WTC11 (cell line): Measurements from ENCODE around the gene LDLRAD2. TPM values are rescaled to one million over a fixed set of nuclear protein-coding genes. Genes with fewer than 3 reads are reported as not detected.

Experiments
- ATAC-seq: fragments of 200-7000 bp; cut with Tn5 transposase; 2 replicates; pipeline ENCODE4 v1.10.0; 2021; ENCODE audit warnings: mild to moderate bottlenecking, moderate library complexity
- Bru-seq: library from RNA; stranded (reverse); fragments of 400-500 nt; gene quantifications from one replicate; lab custom pipeline; 2021; lab: Mats Ljungman, UMichigan
- CTCF ChIA-PET: fragments of 300-600 bp; sonication (Branson Sonifier 250); formaldehyde crosslinking; loops from one replicate; lab custom pipeline; 2021; ENCODE audit warnings: antibody characterized with exemption; lab: Charles Lee
- POLR2A ChIA-PET: fragments of 350-600 bp; sonication (Branson Sonifier 250); formaldehyde crosslinking; loops from one replicate; lab custom pipeline; 2021; ENCODE audit warnings: antibody characterized with exemption; lab: Charles Lee
- DNase-seq: peaks from one replicate; pipeline ENCODE4 v3.0.0; 2021; ENCODE audit warnings: low spot score
- H3K27ac Mint-ChIP-seq: 2 replicates; pipeline ENCODE4 v1.8.0; 2021; ENCODE audit warnings: mixed read lengths
- H3K27me3 Mint-ChIP-seq: 2 replicates; pipeline ENCODE4 v1.8.0; 2021; ENCODE audit warnings: low read depth, mild to moderate bottlenecking, moderate library complexity, mixed read lengths
- H3K36me3 Mint-ChIP-seq: 2 replicates; pipeline ENCODE4 v1.8.0; 2021; ENCODE audit warnings: mixed read lengths
- H3K4me1 Mint-ChIP-seq: 2 replicates; pipeline ENCODE4 v1.8.0; 2022; ENCODE audit warnings: mixed read lengths
- H3K4me3 Mint-ChIP-seq: 2 replicates; pipeline ENCODE4 v1.8.0; 2021; ENCODE audit warnings: mild to moderate bottlenecking, moderate library complexity, mixed read lengths
- H3K9me3 Mint-ChIP-seq: 2 replicates; pipeline ENCODE4 v1.8.0; 2021; ENCODE audit warnings: mixed read lengths
- ATF1 ChIP-seq: sonication (generic); formaldehyde crosslinking; IDR thresholded peaks from 2 replicates; pipeline ENCODE4 v1.8.1; 2023; ENCODE audit warnings: mild to moderate bottlenecking, moderate library complexity, missing genetic modification reagents
- CREM ChIP-seq: sonication (generic); formaldehyde crosslinking; IDR thresholded peaks from 2 replicates; pipeline ENCODE4 v1.8.1; 2022; ENCODE audit warnings: mild to moderate bottlenecking, missing genetic modification reagents, moderate library complexity
- KAT7 ChIP-seq: sonication (generic); formaldehyde crosslinking; IDR thresholded peaks from 2 replicates; pipeline ENCODE4 v1.8.1; 2023; ENCODE audit warnings: missing genetic modification reagents, mild to moderate bottlenecking, borderline replicate concordance
- NFYB ChIP-seq: sonication (generic); formaldehyde crosslinking; conservative IDR thresholded peaks from 2 replicates; pipeline ENCODE4 v1.8.0; 2022; ENCODE audit warnings: low read depth, missing genetic modification reagents
- PRRX2 ChIP-seq: fragments of 250-450 bp; sonication (Bioruptor Pico); IDR thresholded peaks from 2 replicates; pipeline ENCODE4 v1.8.0; 2021; ENCODE audit warnings: mild to moderate bottlenecking
- SMAD3 ChIP-seq: sonication (generic); formaldehyde crosslinking; IDR thresholded peaks from 2 replicates; pipeline ENCODE4 v1.8.0; 2022; ENCODE audit warnings: missing genetic modification reagents, mild to moderate bottlenecking, borderline replicate concordance
- SP1 ChIP-seq: sonication (generic); formaldehyde crosslinking; conservative IDR thresholded peaks from 2 replicates; pipeline ENCODE4 v1.8.1; 2022; ENCODE audit warnings: missing genetic modification reagents
- TP53 ChIP-seq: sonication (generic); formaldehyde crosslinking; IDR thresholded peaks from 2 replicates; pipeline ENCODE4 v1.8.1; 2023; ENCODE audit warnings: mild to moderate bottlenecking, missing genetic modification reagents
- ZNF121 ChIP-seq: sonication (generic); formaldehyde crosslinking; IDR thresholded peaks from 2 replicates; pipeline ENCODE4 v1.8.0; 2023; ENCODE audit warnings: missing genetic modification reagents
- ZNF219 ChIP-seq: sonication (generic); formaldehyde crosslinking; IDR thresholded peaks from 2 replicates; pipeline ENCODE4 v1.8.0; 2023; ENCODE audit warnings: missing genetic modification reagents, mild to moderate bottlenecking, borderline replicate concordance
- ZNF263 ChIP-seq: sonication (generic); formaldehyde crosslinking; IDR thresholded peaks from 2 replicates; pipeline ENCODE4 v1.8.1; 2022; ENCODE audit warnings: low read depth, mild to moderate bottlenecking, moderate library complexity, missing genetic modification reagents
- long read RNA-seq, 3 experiments: library from RNA in 1 of 3; library from capped mRNA in 1 of 3; library from polyadenylated mRNA in 1 of 3; unstranded in 2 of 3; stranded (forward) in 1 of 3; transcript quantifications; one replicate each; pipeline ENCODE4 v2.0.0, GENCODE V29; 2021
- total RNA-seq: library from RNA; stranded (reverse); gene quantifications from 3 replicates; pipeline ENCODE4 v1.2.3, GENCODE V29; 2021
- TF ChIP-seq, protein P1 (sequence below): fragments of 250-450 bp; sonication (Bioruptor Pico); IDR thresholded peaks from 2 replicates; pipeline ENCODE4 v1.9.0; 2021; ENCODE audit warnings: mild to moderate bottlenecking, borderline replicate concordance
- TF ChIP-seq, protein P2 (sequence below): sonication (generic); formaldehyde crosslinking; IDR thresholded peaks from 2 replicates; pipeline ENCODE4 v1.8.1; 2023; ENCODE audit warnings: mild to moderate bottlenecking, missing genetic modification reagents, moderate library complexity
- TF ChIP-seq, protein P3 (sequence below): sonication (generic); formaldehyde crosslinking; IDR thresholded peaks from 2 replicates; pipeline ENCODE4 v1.8.0; 2023; ENCODE audit warnings: mild to moderate bottlenecking, missing genetic modification reagents
- TF ChIP-seq, protein P4 (sequence below): fragments of 250-450 bp; sonication (Bioruptor Pico); IDR thresholded peaks from 2 replicates; pipeline ENCODE4 v1.8.0; 2021; ENCODE audit warnings: mild to moderate bottlenecking
- TF ChIP-seq, protein P5 (sequence below): fragments of 250-450 bp; sonication (Bioruptor Pico); IDR thresholded peaks from 2 replicates; pipeline ENCODE4 v1.9.0; 2021; ENCODE audit warnings: moderate library complexity, mild to moderate bottlenecking, inconsistent platforms, borderline replicate concordance
- TF ChIP-seq, protein P6 (sequence below): sonication (generic); formaldehyde crosslinking; IDR thresholded peaks from 2 replicates; pipeline ENCODE4 v1.8.1; 2022; ENCODE audit warnings: mild to moderate bottlenecking, missing genetic modification reagents, moderate library complexity, borderline replicate concordance
- TF ChIP-seq, protein P7 (sequence below): sonication (generic); formaldehyde crosslinking; IDR thresholded peaks from 2 replicates; pipeline ENCODE4 v1.8.1; 2023; ENCODE audit warnings: mild to moderate bottlenecking, missing genetic modification reagents, borderline replicate concordance

LDLRAD2 gene, protein sequence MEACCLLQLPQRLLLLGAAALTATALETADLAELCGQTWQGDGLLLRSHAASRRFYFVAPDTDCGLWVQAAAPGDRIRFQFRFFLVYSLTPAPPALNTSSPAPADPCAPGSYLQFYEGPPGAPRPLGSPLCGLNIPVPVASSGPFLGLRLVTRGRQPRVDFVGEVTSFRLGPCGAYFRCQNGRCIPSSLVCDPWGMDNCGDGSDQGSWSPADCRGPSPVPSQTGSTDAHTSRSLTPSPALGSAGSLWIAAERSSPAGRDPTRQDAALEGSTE
- total RNA-seq: 0.63 to 1.3 TPM (median 0.85 TPM) in 3 replicates
- percentile 27 among the genes with signal in this experiment for Bru-seq, nascent RNA
- long read RNA-seq, experiment 1, partial matches to known transcripts: 1 of 1 reads
- long read RNA-seq, experiment 1, other reads (novel, unspliced or antisense): 0 of 1 reads
- long read RNA-seq, experiment 2, partial matches to known transcripts: 1 of 2 reads
- long read RNA-seq, experiment 2, other reads (novel, unspliced or antisense): 1 of 2 reads
- long read RNA-seq, experiment 3: 0 reads

DNA sequence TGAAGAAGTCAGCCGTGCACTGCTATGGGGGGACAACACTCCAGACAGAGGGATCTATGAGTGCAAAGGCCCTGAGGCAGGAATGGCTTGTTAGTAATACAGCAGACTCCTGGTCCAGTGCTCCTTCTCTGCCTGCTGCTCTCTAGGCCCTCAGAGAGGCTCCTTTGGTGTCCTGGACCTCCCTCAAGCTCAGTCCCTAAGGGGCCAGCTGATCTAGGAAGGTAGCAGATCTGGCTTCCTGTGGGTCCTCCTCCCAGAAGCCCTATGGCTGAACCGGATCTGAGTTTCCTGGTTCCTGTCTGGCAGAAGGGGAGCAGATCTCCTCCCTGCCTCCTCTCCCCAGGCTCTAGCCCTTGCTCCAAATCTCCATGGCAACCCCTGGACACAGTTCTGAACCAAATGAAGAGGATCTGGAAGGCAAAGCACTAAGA is at the start of gene LDLRAD2:
TSS of gene LDLRAD2 (plus strand) at position 391 of the 431 bp plus-strand sequence. CDS start 187 bp downstream, outside the sequence.
- Mint-ChIP-seq H3K27ac (no peak within 1 kb of the TSS), H3K9me3 (no peaks in the 10 kb centered on the region)
- POLR2A ChIA-PET: no interaction called here
- CTCF ChIA-PET: no interaction called here
- TF ChIP-seq, protein P1, sequence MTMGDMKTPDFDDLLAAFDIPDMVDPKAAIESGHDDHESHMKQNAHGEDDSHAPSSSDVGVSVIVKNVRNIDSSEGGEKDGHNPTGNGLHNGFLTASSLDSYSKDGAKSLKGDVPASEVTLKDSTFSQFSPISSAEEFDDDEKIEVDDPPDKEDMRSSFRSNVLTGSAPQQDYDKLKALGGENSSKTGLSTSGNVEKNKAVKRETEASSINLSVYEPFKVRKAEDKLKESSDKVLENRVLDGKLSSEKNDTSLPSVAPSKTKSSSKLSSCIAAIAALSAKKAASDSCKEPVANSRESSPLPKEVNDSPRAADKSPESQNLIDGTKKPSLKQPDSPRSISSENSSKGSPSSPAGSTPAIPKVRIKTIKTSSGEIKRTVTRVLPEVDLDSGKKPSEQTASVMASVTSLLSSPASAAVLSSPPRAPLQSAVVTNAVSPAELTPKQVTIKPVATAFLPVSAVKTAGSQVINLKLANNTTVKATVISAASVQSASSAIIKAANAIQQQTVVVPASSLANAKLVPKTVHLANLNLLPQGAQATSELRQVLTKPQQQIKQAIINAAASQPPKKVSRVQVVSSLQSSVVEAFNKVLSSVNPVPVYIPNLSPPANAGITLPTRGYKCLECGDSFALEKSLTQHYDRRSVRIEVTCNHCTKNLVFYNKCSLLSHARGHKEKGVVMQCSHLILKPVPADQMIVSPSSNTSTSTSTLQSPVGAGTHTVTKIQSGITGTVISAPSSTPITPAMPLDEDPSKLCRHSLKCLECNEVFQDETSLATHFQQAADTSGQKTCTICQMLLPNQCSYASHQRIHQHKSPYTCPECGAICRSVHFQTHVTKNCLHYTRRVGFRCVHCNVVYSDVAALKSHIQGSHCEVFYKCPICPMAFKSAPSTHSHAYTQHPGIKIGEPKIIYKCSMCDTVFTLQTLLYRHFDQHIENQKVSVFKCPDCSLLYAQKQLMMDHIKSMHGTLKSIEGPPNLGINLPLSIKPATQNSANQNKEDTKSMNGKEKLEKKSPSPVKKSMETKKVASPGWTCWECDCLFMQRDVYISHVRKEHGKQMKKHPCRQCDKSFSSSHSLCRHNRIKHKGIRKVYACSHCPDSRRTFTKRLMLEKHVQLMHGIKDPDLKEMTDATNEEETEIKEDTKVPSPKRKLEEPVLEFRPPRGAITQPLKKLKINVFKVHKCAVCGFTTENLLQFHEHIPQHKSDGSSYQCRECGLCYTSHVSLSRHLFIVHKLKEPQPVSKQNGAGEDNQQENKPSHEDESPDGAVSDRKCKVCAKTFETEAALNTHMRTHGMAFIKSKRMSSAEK (CRISPR knock-in tag): no peak
- TF ChIP-seq SMAD3 (CRISPR knock-in tag): no peak
- TF ChIP-seq PRRX2 (CRISPR knock-in tag): no peak
- TF ChIP-seq TP53 (CRISPR knock-in tag): no peak
- no peak for TF ChIP-seq SP1 (CRISPR knock-in tag)
- no peak for TF ChIP-seq ZNF219 (CRISPR knock-in tag)
- TF ChIP-seq, protein P2, sequence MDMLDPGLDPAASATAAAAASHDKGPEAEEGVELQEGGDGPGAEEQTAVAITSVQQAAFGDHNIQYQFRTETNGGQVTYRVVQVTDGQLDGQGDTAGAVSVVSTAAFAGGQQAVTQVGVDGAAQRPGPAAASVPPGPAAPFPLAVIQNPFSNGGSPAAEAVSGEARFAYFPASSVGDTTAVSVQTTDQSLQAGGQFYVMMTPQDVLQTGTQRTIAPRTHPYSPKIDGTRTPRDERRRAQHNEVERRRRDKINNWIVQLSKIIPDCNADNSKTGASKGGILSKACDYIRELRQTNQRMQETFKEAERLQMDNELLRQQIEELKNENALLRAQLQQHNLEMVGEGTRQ (CRISPR knock-in tag): no peak
- no peak for TF ChIP-seq ZNF121
- TF ChIP-seq, protein P3, sequence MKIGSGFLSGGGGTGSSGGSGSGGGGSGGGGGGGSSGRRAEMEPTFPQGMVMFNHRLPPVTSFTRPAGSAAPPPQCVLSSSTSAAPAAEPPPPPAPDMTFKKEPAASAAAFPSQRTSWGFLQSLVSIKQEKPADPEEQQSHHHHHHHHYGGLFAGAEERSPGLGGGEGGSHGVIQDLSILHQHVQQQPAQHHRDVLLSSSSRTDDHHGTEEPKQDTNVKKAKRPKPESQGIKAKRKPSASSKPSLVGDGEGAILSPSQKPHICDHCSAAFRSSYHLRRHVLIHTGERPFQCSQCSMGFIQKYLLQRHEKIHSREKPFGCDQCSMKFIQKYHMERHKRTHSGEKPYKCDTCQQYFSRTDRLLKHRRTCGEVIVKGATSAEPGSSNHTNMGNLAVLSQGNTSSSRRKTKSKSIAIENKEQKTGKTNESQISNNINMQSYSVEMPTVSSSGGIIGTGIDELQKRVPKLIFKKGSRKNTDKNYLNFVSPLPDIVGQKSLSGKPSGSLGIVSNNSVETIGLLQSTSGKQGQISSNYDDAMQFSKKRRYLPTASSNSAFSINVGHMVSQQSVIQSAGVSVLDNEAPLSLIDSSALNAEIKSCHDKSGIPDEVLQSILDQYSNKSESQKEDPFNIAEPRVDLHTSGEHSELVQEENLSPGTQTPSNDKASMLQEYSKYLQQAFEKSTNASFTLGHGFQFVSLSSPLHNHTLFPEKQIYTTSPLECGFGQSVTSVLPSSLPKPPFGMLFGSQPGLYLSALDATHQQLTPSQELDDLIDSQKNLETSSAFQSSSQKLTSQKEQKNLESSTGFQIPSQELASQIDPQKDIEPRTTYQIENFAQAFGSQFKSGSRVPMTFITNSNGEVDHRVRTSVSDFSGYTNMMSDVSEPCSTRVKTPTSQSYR (CRISPR knock-in tag): no peak
- TF ChIP-seq KAT7 (CRISPR knock-in tag): no peak
- no peak for TF ChIP-seq ZNF263 (CRISPR knock-in tag)
- TF ChIP-seq NFYB (CRISPR knock-in tag): no peak
- no peak for TF ChIP-seq ATF1 (CRISPR knock-in tag)
- TF ChIP-seq, protein P4, sequence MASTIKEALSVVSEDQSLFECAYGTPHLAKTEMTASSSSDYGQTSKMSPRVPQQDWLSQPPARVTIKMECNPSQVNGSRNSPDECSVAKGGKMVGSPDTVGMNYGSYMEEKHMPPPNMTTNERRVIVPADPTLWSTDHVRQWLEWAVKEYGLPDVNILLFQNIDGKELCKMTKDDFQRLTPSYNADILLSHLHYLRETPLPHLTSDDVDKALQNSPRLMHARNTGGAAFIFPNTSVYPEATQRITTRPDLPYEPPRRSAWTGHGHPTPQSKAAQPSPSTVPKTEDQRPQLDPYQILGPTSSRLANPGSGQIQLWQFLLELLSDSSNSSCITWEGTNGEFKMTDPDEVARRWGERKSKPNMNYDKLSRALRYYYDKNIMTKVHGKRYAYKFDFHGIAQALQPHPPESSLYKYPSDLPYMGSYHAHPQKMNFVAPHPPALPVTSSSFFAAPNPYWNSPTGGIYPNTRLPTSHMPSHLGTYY: no peak
- TF ChIP-seq, all 79 proteins: peak for 0
- Mint-ChIP-seq H3K4me3 (no peak within 1 kb of the TSS), H3K4me1 (peaks cover 4% of the 10 kb centered on the region; the same call in 1 of the 2 replicates), H3K36me3 (no peaks in the 10 kb centered on the region), H3K27me3 (peaks cover 17% of the 10 kb centered on the region)
- DNase-seq (no peak), ATAC-seq (no peak)

DNA sequence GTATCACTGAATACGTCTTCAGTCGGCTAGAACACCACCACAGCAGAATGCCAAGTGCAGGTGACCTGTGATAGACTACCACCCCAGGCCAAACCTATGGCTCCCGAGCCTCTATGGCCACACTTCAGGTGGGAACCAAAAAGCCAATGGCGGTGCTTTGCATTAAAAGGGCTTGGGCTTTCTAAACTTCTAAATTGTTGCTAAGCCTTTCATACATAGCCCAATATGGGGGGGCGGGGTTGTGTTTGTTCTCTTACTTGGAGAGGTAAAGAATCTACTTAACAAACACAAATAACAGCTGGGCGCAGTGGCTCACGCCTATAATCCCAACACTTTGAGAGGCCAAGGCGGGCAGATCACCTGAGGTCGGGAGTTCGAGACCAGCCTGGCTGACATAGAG is 48.8 kb upstream of the LDLRAD2 start:
- no peak overlapping the region; the same call in 1 of the 2 replicates for H3K4me3 Mint-ChIP-seq
- DNase-seq (no peak), ATAC-seq (no peak)
- TF ChIP-seq, protein P5, sequence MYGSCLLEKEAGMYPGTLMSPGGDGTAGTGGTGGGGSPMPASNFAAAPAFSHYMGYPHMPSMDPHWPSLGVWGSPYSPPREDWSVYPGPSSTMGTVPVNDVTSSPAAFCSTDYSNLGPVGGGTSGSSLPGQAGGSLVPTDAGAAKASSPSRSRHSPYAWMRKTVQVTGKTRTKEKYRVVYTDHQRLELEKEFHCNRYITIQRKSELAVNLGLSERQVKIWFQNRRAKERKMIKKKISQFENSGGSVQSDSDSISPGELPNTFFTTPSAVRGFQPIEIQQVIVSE: no peak
- TF ChIP-seq, protein P6, sequence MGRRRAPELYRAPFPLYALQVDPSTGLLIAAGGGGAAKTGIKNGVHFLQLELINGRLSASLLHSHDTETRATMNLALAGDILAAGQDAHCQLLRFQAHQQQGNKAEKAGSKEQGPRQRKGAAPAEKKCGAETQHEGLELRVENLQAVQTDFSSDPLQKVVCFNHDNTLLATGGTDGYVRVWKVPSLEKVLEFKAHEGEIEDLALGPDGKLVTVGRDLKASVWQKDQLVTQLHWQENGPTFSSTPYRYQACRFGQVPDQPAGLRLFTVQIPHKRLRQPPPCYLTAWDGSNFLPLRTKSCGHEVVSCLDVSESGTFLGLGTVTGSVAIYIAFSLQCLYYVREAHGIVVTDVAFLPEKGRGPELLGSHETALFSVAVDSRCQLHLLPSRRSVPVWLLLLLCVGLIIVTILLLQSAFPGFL (CRISPR knock-in tag): no peak
- TF ChIP-seq CREM: no peak
- TF ChIP-seq, protein P7, sequence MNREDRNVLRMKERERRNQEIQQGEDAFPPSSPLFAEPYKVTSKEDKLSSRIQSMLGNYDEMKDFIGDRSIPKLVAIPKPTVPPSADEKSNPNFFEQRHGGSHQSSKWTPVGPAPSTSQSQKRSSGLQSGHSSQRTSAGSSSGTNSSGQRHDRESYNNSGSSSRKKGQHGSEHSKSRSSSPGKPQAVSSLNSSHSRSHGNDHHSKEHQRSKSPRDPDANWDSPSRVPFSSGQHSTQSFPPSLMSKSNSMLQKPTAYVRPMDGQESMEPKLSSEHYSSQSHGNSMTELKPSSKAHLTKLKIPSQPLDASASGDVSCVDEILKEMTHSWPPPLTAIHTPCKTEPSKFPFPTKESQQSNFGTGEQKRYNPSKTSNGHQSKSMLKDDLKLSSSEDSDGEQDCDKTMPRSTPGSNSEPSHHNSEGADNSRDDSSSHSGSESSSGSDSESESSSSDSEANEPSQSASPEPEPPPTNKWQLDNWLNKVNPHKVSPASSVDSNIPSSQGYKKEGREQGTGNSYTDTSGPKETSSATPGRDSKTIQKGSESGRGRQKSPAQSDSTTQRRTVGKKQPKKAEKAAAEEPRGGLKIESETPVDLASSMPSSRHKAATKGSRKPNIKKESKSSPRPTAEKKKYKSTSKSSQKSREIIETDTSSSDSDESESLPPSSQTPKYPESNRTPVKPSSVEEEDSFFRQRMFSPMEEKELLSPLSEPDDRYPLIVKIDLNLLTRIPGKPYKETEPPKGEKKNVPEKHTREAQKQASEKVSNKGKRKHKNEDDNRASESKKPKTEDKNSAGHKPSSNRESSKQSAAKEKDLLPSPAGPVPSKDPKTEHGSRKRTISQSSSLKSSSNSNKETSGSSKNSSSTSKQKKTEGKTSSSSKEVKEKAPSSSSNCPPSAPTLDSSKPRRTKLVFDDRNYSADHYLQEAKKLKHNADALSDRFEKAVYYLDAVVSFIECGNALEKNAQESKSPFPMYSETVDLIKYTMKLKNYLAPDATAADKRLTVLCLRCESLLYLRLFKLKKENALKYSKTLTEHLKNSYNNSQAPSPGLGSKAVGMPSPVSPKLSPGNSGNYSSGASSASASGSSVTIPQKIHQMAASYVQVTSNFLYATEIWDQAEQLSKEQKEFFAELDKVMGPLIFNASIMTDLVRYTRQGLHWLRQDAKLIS: no peak
- ChIA-PET CTCF (no interaction called here), POLR2A (no interaction called here)
- H3K4me1 Mint-ChIP-seq: peaks cover 37% of the 10 kb centered on the region
- no peaks in the 10 kb centered on the region for H3K9me3 Mint-ChIP-seq
- no peak overlapping the region for H3K27ac Mint-ChIP-seq
- H3K27me3 Mint-ChIP-seq: no peaks in the 10 kb centered on the region
- no peaks in the 10 kb centered on the region for H3K36me3 Mint-ChIP-seq
